B cell (primary cell): ENCODE measurements around the gene SUN3. TPM values are rescaled to one million over a fixed set of nuclear protein-coding genes. Genes with fewer than 3 reads are reported as not detected.

ENCODE experiments used
- ATAC-seq: fragments of 200-7000 bp; cut with Tn5 transposase; one replicate; pipeline ENCODE4 v1.10.0; 2021; ENCODE audit warnings: low read depth, mild to moderate bottlenecking, moderate number of reproducible peaks, moderate library complexity
- CTCF ChIA-PET: fragments of 350-600 bp; sonication (Branson Sonifier 250); formaldehyde crosslinking; loops from one replicate; lab custom pipeline; 2021; ENCODE audit warnings: antibody characterized with exemption, inconsistent platforms; lab: Charles Lee
- POLR2A ChIA-PET: fragments of 350-600 bp; sonication (Branson Sonifier 250); formaldehyde crosslinking; loops from one replicate; lab custom pipeline; 2021; ENCODE audit warnings: antibody characterized with exemption; lab: Charles Lee
- DNase-seq: peaks from one replicate; pipeline ENCODE4 v3.0.0; 2013
- H2AFZ ChIP-seq: 2 replicates; pipeline ENCODE4 v1.6.1; 2012; ENCODE audit warnings: mild to moderate bottlenecking, low read depth, low read length; ENCODE audit not compliant: insufficient read depth, poor library complexity, severe bottlenecking
- H3K27ac ChIP-seq, 2 donors: 1 replicate in 1 of 2; 2 replicates in 1 of 2; pipeline ENCODE4 v1.5.1; 2012 to 2013; ENCODE audit warnings: low read length in 2 of 2, mild to moderate bottlenecking in 2 of 2, moderate library complexity in 1 of 2
- H3K27me3 ChIP-seq, 4 experiments: fragments of 200-600 bp in 1 of 4; sonication (generic) in 1 of 4; replicated peaks in 1 of 4; 1 replicate in 2 of 4; 2 replicates in 2 of 4; pipeline versions ENCODE4 v1.6.1 to v1.7.0; 2013 to 2016; ENCODE audit warnings: low read length in 3 of 4, mild to moderate bottlenecking in 2 of 4, mixed read lengths in 1 of 4, moderate library complexity in 1 of 4; ENCODE audit not compliant: insufficient read depth in 4 of 4, control insufficient read depth in 3 of 4; ENCODE audit errors: control extremely low read depth in 1 of 4
- H3K36me3 ChIP-seq, 2 experiments: replicated peaks in 1 of 2; 1 replicate in 1 of 2; 2 replicates in 1 of 2; pipeline versions ENCODE4 v1.6.1 to v1.7.1; 2013; ENCODE audit warnings: low read length in 1 of 2; ENCODE audit not compliant: insufficient read depth in 2 of 2, control insufficient read depth in 1 of 2; ENCODE audit errors: control extremely low read depth in 1 of 2, extremely low read depth in 1 of 2
- H3K4me1 ChIP-seq, 2 donors: fragments of 200-600 bp in 1 of 2; sonication (generic) in 1 of 2; 1 replicate in 1 of 2; 2 replicates in 1 of 2; pipeline versions ENCODE4 v1.5.1 to v1.6.1; 2013 to 2017; ENCODE audit warnings: low read length in 2 of 2; ENCODE audit not compliant: control insufficient read depth in 2 of 2, insufficient read depth in 2 of 2
- H3K4me2 ChIP-seq: replicated peaks from 2 replicates; pipeline ENCODE3; 2012; ENCODE audit warnings: mild to moderate bottlenecking, low read depth, low read length; ENCODE audit not compliant: poor library complexity, severe bottlenecking
- H3K4me3 ChIP-seq, 5 experiments: fragments of 200-600 bp in 1 of 5; sonication (generic) in 1 of 5; 1 replicate in 3 of 5; 2 replicates in 2 of 5; pipeline versions ENCODE4 v1.5.1 to v1.7.0; 2011 to 2016; ENCODE audit warnings: low read length in 4 of 5, mild to moderate bottlenecking in 4 of 5, low read depth in 2 of 5, control low read depth in 1 of 5, moderate library complexity in 1 of 5; ENCODE audit not compliant: insufficient read depth in 1 of 5; ENCODE audit errors: control extremely low read depth in 1 of 5, extremely low read depth in 1 of 5
- H3K79me2 ChIP-seq: fragments of 200-600 bp; sonication (generic); one replicate; pipeline ENCODE4 v1.6.0; 2016; ENCODE audit warnings: low read length; ENCODE audit not compliant: control insufficient read depth, insufficient read depth
- H3K9ac ChIP-seq: fragments of 200-600 bp; sonication (generic); 2 replicates; pipeline ENCODE4 v1.6.1; 2017; ENCODE audit warnings: mild to moderate bottlenecking, low read length, moderate library complexity
- H3K9me3 ChIP-seq, 3 donors: one replicate each; pipeline versions ENCODE4 v1.6.1 to v1.7.1; 2013; ENCODE audit warnings: low read length in 2 of 3; ENCODE audit not compliant: control insufficient read depth in 2 of 3, insufficient read depth in 1 of 3; ENCODE audit errors: control extremely low read depth in 1 of 3
- H4K20me1 ChIP-seq: 2 replicates; pipeline ENCODE4 v1.6.0; 2012; ENCODE audit warnings: mild to moderate bottlenecking, low read length; ENCODE audit not compliant: insufficient read depth, control insufficient read depth, poor library complexity, severe bottlenecking
- H3K27ac Mint-ChIP-seq: one replicate; pipeline ENCODE4 v1.8.0; 2021; ENCODE audit warnings: mixed read lengths
- H3K27me3 Mint-ChIP-seq: one replicate; pipeline ENCODE4 v1.8.0; 2021; ENCODE audit warnings: mixed read lengths
- H3K4me1 Mint-ChIP-seq: one replicate; pipeline ENCODE4 v1.8.0; 2021; ENCODE audit warnings: mixed read lengths
- H3K4me3 Mint-ChIP-seq: one replicate; pipeline ENCODE4 v1.8.0; 2021; ENCODE audit warnings: mixed read lengths
- H3K9me3 Mint-ChIP-seq: one replicate; pipeline ENCODE4 v1.8.0; 2022; ENCODE audit warnings: mixed read lengths; ENCODE audit not compliant: insufficient read depth
- EZH2 ChIP-seq: IDR thresholded peaks from 2 replicates; pipeline ENCODE4 v1.6.1; 2012; ENCODE audit warnings: borderline replicate concordance, low read depth, mild to moderate bottlenecking, moderate library complexity, low read length; ENCODE audit not compliant: insufficient read depth, poor library complexity, severe bottlenecking
- WGBS: methylation state at CpG from one replicate; pipeline ENCODE4 v1.1.5; 2013; ENCODE audit warnings: missing lambda C conversion rate; ENCODE audit not compliant: insufficient coverage; 5-methylcytosine and 5-hydroxymethylcytosine counted together
- intact Hi-C: fragments of 100-400 bp; cut with micrococcal nuclease; formaldehyde crosslinking; loops from one replicate; pipeline ENCODE4 v1.10.0; 2022
- polyA plus RNA-seq: library from polyadenylated mRNA; depleted of rRNA; stranded (reverse); fragments of >200 nt; gene quantifications from 2 replicates; pipeline ENCODE4 v1.2.3, GENCODE V29; 2012
- total RNA-seq, 2 donors: library from RNA; stranded (reverse); fragments of 120-200 nt in 1 of 2; gene quantifications; 1 replicate in 1 of 2; 2 replicates in 1 of 2; pipeline versions ENCODE4 v1.2.3 to v1.2.4, GENCODE V29; 2013 to 2022
- TF ChIP-seq, protein P1 (sequence below): fragments of 200-600 bp; IDR thresholded peaks from one replicate; pipeline ENCODE4 v1.8.0; 2022; ENCODE audit warnings: antibody characterized with exemption, mild to moderate bottlenecking

The SUN3 gene
- total and polyA plus RNA-seq, 2 donors (not counting 1 experiment from before 2014, with no cell fraction given), result not detected

DNA sequence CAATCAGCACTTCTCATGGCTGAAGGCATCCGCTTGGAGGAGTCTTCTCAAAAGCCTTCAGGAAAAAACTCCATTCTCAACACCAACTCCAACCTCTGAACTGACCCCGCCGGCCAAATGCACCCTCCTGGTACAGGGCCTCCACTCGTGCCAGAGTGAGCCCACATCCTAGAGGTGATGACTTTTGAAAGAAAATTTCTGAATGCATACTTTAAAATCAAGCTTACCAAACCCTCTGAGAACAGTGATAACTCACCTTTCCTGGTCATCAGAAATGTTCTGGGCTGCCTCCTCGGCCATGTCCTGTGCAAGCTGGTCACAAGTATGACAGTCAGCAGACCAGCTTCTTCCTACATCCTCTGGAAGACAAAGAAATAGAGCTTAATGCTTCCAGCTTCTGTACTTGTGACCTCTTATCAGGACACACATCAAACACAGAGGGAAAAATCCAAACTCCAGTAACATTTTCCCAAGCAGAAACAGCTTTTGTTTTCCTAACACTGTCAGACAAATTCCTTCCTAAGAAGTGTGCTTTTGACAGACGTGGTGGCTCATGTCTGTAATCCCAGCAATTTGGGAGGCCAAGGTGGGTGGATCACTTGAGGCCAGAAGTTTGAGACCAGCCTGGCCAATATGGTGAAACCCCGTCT lies 80.6 kb downstream of the SUN3 start, which contains the start of gene PKD1L1:
Gene PKD1L1, minus strand, starts transcription at position 326 of the 650 bp plus-strand sequence. Its CDS starts 26 bp downstream, at position 300.
- H3K9ac ChIP-seq, result no peak within 1 kb of the TSS
- no peaks in the 10 kb centered on the region for H3K4me1 Mint-ChIP-seq

DNA sequence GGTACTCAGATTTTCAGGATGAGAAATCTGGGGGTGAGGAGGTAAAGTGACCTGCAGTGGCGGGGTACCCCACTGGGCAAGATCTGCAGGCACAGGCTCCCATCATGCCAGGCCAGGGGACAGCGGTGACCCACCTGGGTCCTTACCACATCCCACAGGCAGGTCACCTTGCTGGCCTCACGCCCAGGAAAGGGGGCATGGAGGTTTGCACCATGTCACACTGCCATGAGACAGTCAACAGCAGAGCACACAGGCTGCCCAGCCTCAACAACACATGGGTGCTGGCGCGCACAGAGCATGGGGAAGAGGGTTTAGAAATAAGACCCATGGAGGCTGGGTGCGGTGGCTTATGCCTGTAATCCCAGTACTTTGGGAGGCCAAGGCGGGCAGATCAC lies 81.6 kb downstream of the SUN3 start:
- no peak for DNase-seq
- POLR2A ChIA-PET, result no interaction called here
- H3K9me3 Mint-ChIP-seq, result no peaks in the 10 kb centered on the region
- Histone ChIP-seq H3K27ac (no peak overlapping the region), H3K4me1 (no peaks in the 10 kb centered on the region), H3K4me3 (no peak overlapping the region), H3K9ac (no peak overlapping the region), H3K36me3 (no peaks in the 10 kb centered on the region), H2AFZ (no peak overlapping the region), H4K20me1 (no peaks in the 10 kb centered on the region), H3K9me3 (no peaks in the 10 kb centered on the region), H3K27me3 (no peaks in the 10 kb centered on the region), H3K79me2 (no peaks in the 10 kb centered on the region), H3K4me2 (no peak overlapping the region)
- intact Hi-C loops, result loop anchor here (10.0 kb wide), 1 partner anchor 1217 kb away; no protein-coding TSS in a partner anchor
- no peak overlapping the region for H3K27ac Mint-ChIP-seq
- no CpG with 5 or more reads among the region's 7 CpGs for WGBS
- H3K27me3 Mint-ChIP-seq, result no peaks in the 10 kb centered on the region
- TF ChIP-seq EZH2, result no peak
- TF ChIP-seq, protein P1, sequence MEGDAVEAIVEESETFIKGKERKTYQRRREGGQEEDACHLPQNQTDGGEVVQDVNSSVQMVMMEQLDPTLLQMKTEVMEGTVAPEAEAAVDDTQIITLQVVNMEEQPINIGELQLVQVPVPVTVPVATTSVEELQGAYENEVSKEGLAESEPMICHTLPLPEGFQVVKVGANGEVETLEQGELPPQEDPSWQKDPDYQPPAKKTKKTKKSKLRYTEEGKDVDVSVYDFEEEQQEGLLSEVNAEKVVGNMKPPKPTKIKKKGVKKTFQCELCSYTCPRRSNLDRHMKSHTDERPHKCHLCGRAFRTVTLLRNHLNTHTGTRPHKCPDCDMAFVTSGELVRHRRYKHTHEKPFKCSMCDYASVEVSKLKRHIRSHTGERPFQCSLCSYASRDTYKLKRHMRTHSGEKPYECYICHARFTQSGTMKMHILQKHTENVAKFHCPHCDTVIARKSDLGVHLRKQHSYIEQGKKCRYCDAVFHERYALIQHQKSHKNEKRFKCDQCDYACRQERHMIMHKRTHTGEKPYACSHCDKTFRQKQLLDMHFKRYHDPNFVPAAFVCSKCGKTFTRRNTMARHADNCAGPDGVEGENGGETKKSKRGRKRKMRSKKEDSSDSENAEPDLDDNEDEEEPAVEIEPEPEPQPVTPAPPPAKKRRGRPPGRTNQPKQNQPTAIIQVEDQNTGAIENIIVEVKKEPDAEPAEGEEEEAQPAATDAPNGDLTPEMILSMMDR, result no peak
- no peak for ATAC-seq
- no peaks in the 10 kb centered on the region for H3K4me1 Mint-ChIP-seq
- CTCF ChIA-PET, result interaction anchor here (0.7 to 1.4 kb wide), 5 partner anchors 15 to 163 kb away, joined by 3 to 4 read pairs (median 3); no protein-coding TSS in a partner anchor
- H3K4me3 Mint-ChIP-seq, result no peak overlapping the region

More for the DNA sequence above, 80.6 kb downstream of the SUN3 start, which contains the start of gene PKD1L1:
- no peak for TF ChIP-seq EZH2
- TF ChIP-seq, protein P1, result no peak
- ATAC-seq, result no peak
- Histone ChIP-seq H3K4me1 (no peaks in the 10 kb centered on the region), H2AFZ (no peak within 1 kb of the TSS), H3K36me3 (no peaks in the 10 kb centered on the region), H3K4me2 (no peak within 1 kb of the TSS), H3K27me3 (no peaks in the 10 kb centered on the region), H3K9me3 (no peaks in the 10 kb centered on the region), H3K79me2 (no peaks in the 10 kb centered on the region), H3K27ac (no peak within 1 kb of the TSS), H3K4me3 (no peak within 1 kb of the TSS), H4K20me1 (no peaks in the 10 kb centered on the region)
- H3K4me3 Mint-ChIP-seq, result no peak within 1 kb of the TSS
- H3K27ac Mint-ChIP-seq, result no peak within 1 kb of the TSS
- ChIA-PET CTCF (interaction anchor here (0.7 to 1.8 kb wide), 9 partner anchors 14 to 682 kb away, joined by 3 to 7 read pairs (median 4); no protein-coding TSS in a partner anchor), POLR2A (no interaction called here)
- H3K27me3 Mint-ChIP-seq, result no peaks in the 10 kb centered on the region
- DNase-seq, result no peak
- H3K9me3 Mint-ChIP-seq, result no peaks in the 10 kb centered on the region
- 89% methylated on average over 1 of the region's 7 CpGs for WGBS
- intact Hi-C loops, result loop anchor here (10.0 kb wide), 1 partner anchor 1217 kb away; no protein-coding TSS in a partner anchor
